ENCODE data around the gene DCXR.
A peak's percentile ranks its signal among the peaks of the same experiment; 100 is the strongest.

DCXR gene

GRCh38 chr17:82028966-82029365 lies 8.5 kb downstream of the DCXR start:
- H3K9ac ChIP-seq (ENCODE audit: insufficient read length), result no peak overlapping the region
- no peak overlapping the region for H3K27ac ChIP-seq
- no peak for DNase-seq (ENCODE audit: low read depth, low spot score)
- H3K4me3 ChIP-seq, result no peak overlapping the region
- no peak for TF ChIP-seq FOXP2 (optimal IDR thresholded peaks at IDR 0.05; ENCODE audit: control extremely low read depth, extremely low read length, insufficient read depth)
- no peak for TF ChIP-seq POLR2AphosphoS5 (IDR thresholded peaks at IDR 0.05; ENCODE audit: borderline replicate concordance, low read depth, low read length)
- no peak for TF ChIP-seq EZH2 (IDR thresholded peaks at IDR 0.05)
- H3K9me3 ChIP-seq (ENCODE audit: low read depth, low read length), result no peaks in the 10 kb centered on the region
- H3K36me3 ChIP-seq (ENCODE audit: insufficient read depth, low read length), result no peaks in the 10 kb centered on the region

- Histone ChIP-seq H3K9me3 (ENCODE audit: low read depth, low read length) (no peaks in the 10 kb centered on the region), H3K9ac (ENCODE audit: insufficient read length) (no peak overlapping the region), H3K36me3 (ENCODE audit: insufficient read depth, low read length) (no peaks in the 10 kb centered on the region), H3K27ac (no peak overlapping the region), H3K4me3 (no peak overlapping the region)
- no peak for TF ChIP-seq EZH2 (IDR thresholded peaks at IDR 0.05)
- TF ChIP-seq FOXP2 (optimal IDR thresholded peaks at IDR 0.05; ENCODE audit: control extremely low read depth, extremely low read length, insufficient read depth), result no peak
- TF ChIP-seq POLR2AphosphoS5 (IDR thresholded peaks at IDR 0.05; ENCODE audit: borderline replicate concordance, low read depth, low read length), result no peak
- DNase-seq (ENCODE audit: low read depth, low spot score), result no peak
Observed at GRCh38 chr17:82028246-82028645, 9.3 kb downstream of the DCXR start.

GRCh38 chr17:82025401-82026107 lies 11.9 kb downstream of the DCXR start:
- H3K27ac ChIP-seq, result no peak overlapping the region
- no peak overlapping the region for H3K4me3 ChIP-seq
- TF ChIP-seq POLR2AphosphoS5 (IDR thresholded peaks at IDR 0.05; ENCODE audit: borderline replicate concordance, low read depth, low read length) (no peak), FOXP2 (optimal IDR thresholded peaks at IDR 0.05; ENCODE audit: control extremely low read depth, extremely low read length, insufficient read depth) (no peak), EZH2 (IDR thresholded peaks at IDR 0.05) (no peak)
- no peak for DNase-seq (ENCODE audit: low read depth, low spot score)
- H3K9ac ChIP-seq (ENCODE audit: insufficient read length), result no peak overlapping the region
- H3K36me3 ChIP-seq (ENCODE audit: insufficient read depth, low read length), result no peaks in the 10 kb centered on the region
- no peaks in the 10 kb centered on the region for H3K9me3 ChIP-seq (ENCODE audit: low read depth, low read length)

GRCh38 chr17:82024859-82025258 lies 12.6 kb downstream of the DCXR start:
- Histone ChIP-seq H3K9me3 (ENCODE audit: low read depth, low read length) (no peaks in the 10 kb centered on the region), H3K4me3 (no peak overlapping the region), H3K36me3 (ENCODE audit: insufficient read depth, low read length) (no peaks in the 10 kb centered on the region), H3K9ac (ENCODE audit: insufficient read length) (no peak overlapping the region), H3K27ac (no peak overlapping the region)
- TF ChIP-seq FOXP2 (optimal IDR thresholded peaks at IDR 0.05; ENCODE audit: control extremely low read depth, extremely low read length, insufficient read depth), result no peak
- DNase-seq (ENCODE audit: low read depth, low spot score), result no peak

- H3K9me3 ChIP-seq (ENCODE audit: low read depth, low read length), result no peaks in the 10 kb centered on the region
- DNase-seq (ENCODE audit: low read depth, low spot score), result no peak
- H3K36me3 ChIP-seq (ENCODE audit: insufficient read depth, low read length), result no peaks in the 10 kb centered on the region
- H3K9ac ChIP-seq (ENCODE audit: insufficient read length), result peak overlapping the region; percentile 81
- H3K27ac ChIP-seq, result no peak overlapping the region
- H3K4me3 ChIP-seq, result peak overlapping the region; percentile 89
- TF ChIP-seq POLR2AphosphoS5 (IDR thresholded peaks at IDR 0.05; ENCODE audit: borderline replicate concordance, low read depth, low read length) (no peak; the same call in 1 of the 2 replicates), EZH2 (IDR thresholded peaks at IDR 0.05) (no peak), FOXP2 (optimal IDR thresholded peaks at IDR 0.05; ENCODE audit: control extremely low read depth, extremely low read length, insufficient read depth) (no peak)
Observed at GRCh38 chr17:82023447-82024241, 13.9 kb downstream of the DCXR start.

- H3K9ac ChIP-seq (ENCODE audit: insufficient read length), result peak within 1 kb of the TSS; percentile 85
- peak; percentile 96 for DNase-seq (ENCODE audit: low read depth, low spot score)
- H3K36me3 ChIP-seq (ENCODE audit: insufficient read depth, low read length), result no peaks in the 10 kb centered on the region
- no peak for TF ChIP-seq EZH2 (IDR thresholded peaks at IDR 0.05)
- peak; percentile 45 for TF ChIP-seq FOXP2 (optimal IDR thresholded peaks at IDR 0.05; ENCODE audit: control extremely low read depth, extremely low read length, insufficient read depth)
- H3K4me3 ChIP-seq, result peak within 1 kb of the TSS; percentile 98
- no peak within 1 kb of the TSS for H3K27ac ChIP-seq
- no peaks in the 10 kb centered on the region for H3K9me3 ChIP-seq (ENCODE audit: low read depth, low read length)
Observed at GRCh38 chr17:82022981-82023446, 14.5 kb downstream of the DCXR start, which contains the start of gene LRRC45. LRRC45 (plus strand) TSS chr17:82023305; CDS start chr17:82023644, 339 bp downstream.

GRCh38 chr17:82022310-82022980 lies 15.1 kb downstream of the DCXR start, which contains the start of gene CENPX:
CENPX (minus strand) TSS chr17:82022878; CDS start chr17:82022861, 17 bp downstream.
- peak within 1 kb of the TSS; percentile 85 for H3K9ac ChIP-seq (ENCODE audit: insufficient read length)
- H3K9me3 ChIP-seq (ENCODE audit: low read depth, low read length), result no peaks in the 10 kb centered on the region
- no peaks in the 10 kb centered on the region for H3K36me3 ChIP-seq (ENCODE audit: insufficient read depth, low read length)
- H3K27ac ChIP-seq, result no peak within 1 kb of the TSS
- DNase-seq (ENCODE audit: low read depth, low spot score), result no peak
- TF ChIP-seq EZH2 (IDR thresholded peaks at IDR 0.05), result no peak
- TF ChIP-seq POLR2AphosphoS5 (IDR thresholded peaks at IDR 0.05; ENCODE audit: borderline replicate concordance, low read depth, low read length), result peak; percentile 55; the same call in 1 of the 2 replicates
- H3K4me3 ChIP-seq, result peak within 1 kb of the TSS; percentile 98

GRCh38 chr17:82021900-82022309 lies 15.6 kb downstream of the DCXR start:
- Histone ChIP-seq H3K4me3 (peak overlapping the region; percentile 98), H3K36me3 (ENCODE audit: insufficient read depth, low read length) (no peaks in the 10 kb centered on the region), H3K9me3 (ENCODE audit: low read depth, low read length) (no peaks in the 10 kb centered on the region), H3K9ac (ENCODE audit: insufficient read length) (peak overlapping the region; percentile 85), H3K27ac (no peak overlapping the region)
- DNase-seq (ENCODE audit: low read depth, low spot score), result no peak
- TF ChIP-seq FOXP2 (optimal IDR thresholded peaks at IDR 0.05; ENCODE audit: control extremely low read depth, extremely low read length, insufficient read depth), result no peak
- no peak for TF ChIP-seq POLR2AphosphoS5 (IDR thresholded peaks at IDR 0.05; ENCODE audit: borderline replicate concordance, low read depth, low read length)
- no peak for TF ChIP-seq EZH2 (IDR thresholded peaks at IDR 0.05)

Measured in SK-N-MC (cell line).